Stimulated activated CD8-positive, alpha-beta memory T cell treated with anti-CD3 and anti-CD28 coated beads, Interleukin-7, amount 100 ng/mL, for 1 hour (primary cell): Measurements from ENCODE around the gene ANKLE2.
A peak's percentile ranks its signal among the peaks of the same experiment; 100 is the strongest.
"Not testable (repeated sequence)": the region's sequence is repeated elsewhere in the genome, so short reads cannot be mapped to it uniquely, and the experiment has no call there.

Experiments used
- DNase-seq, 2 donors: peaks; one replicate each; pipeline ENCODE4 v3.0.0-alpha.2; 2020; ENCODE audit warnings: low read depth in 2 of 2

ANKLE2 gene

DNA sequence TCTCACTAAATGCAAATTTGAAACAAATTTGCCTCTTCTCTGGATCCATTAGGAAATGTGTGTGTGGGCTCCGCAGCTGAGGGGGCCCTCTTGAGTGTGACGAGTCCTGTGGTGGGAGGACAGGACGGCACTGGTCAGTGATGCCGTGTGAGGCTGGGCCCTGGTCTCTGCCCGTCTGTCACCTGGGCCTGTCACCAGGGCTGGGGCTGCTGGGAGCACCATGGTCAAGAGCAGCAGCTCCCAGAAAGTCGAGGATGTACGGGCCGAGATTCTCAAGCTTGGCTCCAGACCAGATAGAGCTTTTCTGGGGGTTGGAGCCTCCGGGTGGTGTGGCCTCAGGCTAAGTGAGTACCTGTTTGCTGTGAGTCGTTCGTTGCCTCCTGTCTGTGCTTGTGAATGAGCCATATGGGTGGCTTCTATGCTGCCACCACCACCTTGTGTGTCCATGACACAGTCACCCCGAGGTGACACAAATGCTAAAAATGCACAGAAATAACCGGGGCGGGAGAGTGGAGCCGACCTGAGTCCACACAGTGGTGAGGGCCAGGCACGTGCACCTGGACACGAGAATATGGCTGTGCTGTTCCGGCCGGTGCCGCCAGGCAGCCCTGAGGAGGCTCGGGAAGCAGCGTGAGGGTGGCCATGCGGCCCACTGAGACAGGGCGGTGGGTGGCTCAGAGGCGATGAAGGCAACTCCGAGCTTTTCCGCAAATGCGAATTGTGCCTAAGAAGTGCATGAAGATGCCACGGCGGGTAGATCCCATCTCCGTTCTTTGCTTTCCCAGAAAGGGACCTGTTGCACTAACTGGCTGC lies 42.3 kb downstream of the ANKLE2 start:
- no peak for DNase-seq

DNA sequence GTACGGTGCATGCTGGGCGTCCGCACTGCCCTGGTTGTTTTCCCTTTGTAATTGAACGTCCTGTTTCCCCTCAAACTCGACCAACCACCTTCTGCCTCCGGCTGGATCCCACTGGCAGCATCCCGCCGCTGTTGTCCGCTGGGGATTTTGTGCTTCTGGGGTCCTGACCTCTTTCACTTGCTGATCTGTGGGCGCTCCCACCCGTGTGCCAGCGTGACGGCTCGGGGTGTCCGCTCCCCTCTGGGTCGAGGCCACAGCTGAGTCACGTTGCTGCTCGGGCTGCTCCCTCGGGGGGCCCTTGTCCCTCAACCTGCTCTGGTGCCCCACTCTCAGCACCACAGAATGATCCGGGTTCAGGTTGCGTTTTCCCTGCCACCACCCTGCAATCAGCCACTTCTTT lies 43.0 kb downstream of the ANKLE2 start:
- DNase-seq, result no peak

- DNase-seq, result no peak
These were observed 43.9 kb downstream of the ANKLE2 start for GRCh38 chr12:132717531-132718387.

DNA sequence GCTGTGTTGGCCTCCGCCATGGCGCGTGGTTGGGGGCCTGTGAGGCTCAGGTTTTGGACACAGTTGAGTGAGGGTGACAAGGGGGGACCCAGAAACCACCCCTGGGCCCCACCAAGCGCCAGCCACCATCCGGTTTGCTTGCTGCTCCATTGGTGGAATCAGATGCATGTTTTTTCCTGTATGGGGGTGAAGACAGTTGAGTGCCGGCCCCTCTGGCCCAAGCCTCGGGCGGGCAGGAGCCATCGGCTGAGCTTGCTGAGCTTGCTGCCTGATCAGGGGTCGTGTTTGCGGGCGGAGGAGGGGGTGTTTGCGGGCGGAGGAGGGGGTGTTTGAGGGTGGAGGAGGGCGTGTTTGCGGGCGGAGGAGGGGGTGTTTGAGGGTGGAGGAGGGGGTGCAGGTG lies 44.6 kb downstream of the ANKLE2 start:
- no peak for DNase-seq

- no peak for DNase-seq
These were observed 45.3 kb downstream of the ANKLE2 start for GRCh38 chr12:132716356-132716755.

DNA sequence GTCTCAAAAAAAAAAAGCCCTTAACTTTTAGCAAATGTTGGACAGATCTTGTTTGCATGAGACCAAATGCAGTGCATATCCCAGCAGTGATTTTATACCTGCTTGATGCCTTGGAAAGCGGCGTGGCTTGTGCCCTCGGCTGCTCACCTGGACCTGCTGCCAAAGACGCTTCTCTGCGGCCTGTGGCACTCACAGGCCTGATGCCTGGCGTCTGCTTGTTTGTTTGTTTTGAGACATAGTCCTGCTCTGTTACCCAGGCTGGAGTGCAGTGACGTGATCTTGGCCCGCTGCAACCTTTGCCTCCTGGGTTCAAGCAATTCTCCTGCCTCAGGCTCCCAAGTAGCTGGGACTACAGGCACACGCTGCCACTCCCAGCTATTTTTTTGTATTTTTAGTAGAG lies 45.8 kb downstream of the ANKLE2 start:
- no peak for DNase-seq

DNA sequence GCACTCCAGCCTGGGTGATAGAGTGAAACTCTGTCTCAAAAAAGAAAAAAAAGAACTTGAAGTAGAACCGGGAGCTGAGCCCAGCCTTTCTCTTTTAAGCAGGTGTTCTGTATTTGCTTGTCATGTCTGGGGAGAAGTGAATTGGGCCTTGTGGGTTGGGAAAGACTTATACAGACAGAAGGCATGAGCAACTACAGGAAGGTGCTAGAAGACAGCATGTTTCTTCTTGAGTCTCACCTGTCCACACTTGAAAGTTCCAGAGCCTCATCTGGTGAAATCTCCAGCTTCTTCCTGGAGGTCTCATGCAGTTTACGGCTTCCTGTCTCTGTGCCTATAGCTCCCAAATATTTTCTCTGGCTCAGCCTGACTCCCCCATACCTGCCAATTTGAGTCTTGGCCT lies 48.5 kb downstream of the ANKLE2 start:
- no peak for DNase-seq

- no peak for DNase-seq
These were observed 50.4 kb downstream of the ANKLE2 start for GRCh38 chr12:132711080-132711843.

DNA sequence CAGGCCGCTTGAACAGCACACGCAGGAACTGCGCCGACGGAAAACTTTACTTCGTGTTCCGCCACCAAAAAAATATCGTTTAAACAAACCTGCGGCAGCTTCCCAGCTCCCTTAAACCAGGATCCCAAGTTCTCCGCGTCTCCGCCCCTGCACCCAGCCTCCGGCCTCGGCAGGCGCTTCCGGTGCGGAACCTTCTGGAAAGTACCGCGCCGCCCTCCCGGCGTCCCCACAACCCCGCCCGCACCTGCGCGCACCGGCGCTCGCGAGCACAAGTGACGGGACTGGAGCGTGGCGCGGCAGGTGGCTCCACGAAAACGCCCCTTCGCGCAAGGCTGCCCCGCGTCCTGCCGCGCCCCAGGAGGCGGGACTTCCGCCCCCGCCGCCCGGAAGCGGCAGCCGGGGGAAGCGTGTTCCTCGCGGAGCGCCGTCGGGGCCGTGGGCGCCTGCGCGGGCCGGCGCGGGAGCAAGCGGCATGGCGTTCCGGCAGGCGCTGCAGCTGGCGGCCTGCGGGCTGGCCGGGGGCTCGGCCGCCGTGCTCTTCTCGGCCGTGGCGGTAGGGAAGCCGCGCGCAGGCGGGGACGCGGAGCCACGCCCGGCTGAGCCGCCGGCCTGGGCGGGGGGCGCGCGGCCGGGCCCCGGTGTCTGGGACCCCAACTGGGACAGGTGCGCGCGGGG lies 51.1 kb downstream of the ANKLE2 start, which contains the start of gene PGAM5:
Gene PGAM5, plus strand, starts transcription at position 438 of the 675 bp plus-strand sequence. Its CDS starts 35 bp downstream, at position 473.
- DNase-seq, result peak; percentile 76 to 79

DNA sequence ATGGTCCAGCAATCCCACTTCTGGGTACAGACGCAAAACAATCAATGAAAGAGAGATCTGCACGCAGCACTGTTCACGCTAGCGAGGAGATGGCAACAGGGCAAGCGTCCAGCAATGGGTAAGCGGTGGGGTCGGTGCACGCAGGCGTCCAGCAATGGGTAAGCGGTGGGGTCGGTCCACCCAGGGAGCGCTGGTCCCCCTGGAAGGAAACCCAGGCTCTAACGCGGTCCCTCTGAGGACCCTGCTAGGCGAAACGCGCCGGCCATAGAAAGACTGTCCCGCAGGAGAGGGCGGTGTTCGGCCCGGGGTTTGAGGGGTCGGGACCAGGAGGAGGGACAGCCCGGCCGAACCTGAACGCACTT lies 51.6 kb downstream of the ANKLE2 start:
- DNase-seq, result no peak

DNA sequence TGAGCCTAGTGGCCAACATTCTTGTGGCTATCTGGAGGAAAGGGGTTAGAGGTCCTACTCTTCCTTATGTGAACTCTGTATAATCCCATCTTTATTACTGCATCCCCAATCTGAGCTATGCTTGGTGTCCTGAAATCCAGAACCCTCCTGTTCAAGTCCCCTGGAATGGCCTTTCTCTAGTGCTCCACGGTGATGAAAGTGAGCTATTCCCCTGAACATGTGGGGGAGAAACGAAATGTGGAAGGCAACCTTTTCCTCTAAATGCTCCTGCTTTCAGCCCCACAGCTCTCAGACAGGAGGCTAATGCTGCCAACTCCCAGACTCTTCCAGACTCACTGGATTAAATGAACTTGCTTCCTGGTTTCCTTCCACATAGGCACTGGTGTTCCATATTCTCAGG lies 53.5 kb downstream of the ANKLE2 start:
- no peak for DNase-seq

DNA sequence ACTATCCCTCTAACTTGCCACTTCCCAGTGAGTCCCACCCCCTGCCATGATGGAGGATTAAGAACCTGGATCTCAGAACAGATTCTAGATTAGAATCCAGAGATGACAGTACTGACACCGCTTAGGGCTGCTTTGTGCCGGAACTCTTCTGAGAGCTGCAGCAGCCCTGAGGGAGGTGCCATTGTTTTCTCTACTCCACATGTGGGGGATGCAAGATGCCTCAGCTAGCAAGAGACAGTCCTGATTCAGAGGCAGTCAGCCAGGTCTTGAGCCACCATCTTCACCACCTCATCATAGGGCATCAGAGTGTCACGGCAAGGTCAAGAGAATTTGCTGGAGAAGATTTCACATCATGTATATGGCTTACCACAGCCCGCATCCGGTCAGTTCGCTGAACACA lies 54.4 kb downstream of the ANKLE2 start:
- DNase-seq, result no peak

DNA sequence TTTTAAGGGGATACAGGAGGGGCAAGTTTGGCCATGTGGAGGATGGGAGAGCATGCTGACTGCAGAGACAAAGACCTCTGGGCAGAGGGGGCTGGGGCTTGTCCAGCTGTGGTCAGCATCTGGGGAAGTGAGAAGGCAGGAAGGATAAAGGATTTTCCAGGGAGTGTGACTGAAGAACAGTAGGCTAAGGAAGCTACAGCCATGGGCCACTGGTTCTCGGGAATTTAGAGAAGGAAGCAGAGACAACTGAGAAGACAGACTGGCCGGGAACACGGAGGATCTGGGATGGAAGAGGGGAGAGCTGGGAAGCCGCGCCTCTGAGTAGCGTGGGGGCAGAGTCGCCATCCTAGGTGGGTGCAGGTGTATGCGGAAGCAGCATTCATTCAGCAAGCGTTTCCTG lies 58.0 kb downstream of the ANKLE2 start:
- DNase-seq, result no peak

DNA sequence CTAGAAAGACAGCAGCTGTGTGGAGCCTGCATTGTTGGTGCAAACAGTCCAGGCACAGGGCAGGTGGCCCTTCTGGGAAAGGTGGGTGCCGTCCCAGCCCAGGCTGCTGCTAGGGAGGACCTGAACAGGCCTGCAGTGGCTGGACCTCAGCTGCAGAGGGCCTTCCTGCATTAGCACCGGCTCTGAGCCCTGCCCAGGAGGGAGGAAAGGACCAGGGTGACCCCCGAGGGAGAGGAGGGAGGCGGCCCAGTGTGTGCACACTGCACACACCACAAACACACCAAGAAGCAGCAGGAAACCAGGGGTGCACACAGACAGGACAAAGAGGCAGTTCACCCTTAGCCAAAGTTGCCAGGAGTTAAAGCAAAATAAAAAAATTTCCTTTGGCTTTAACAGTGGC lies 59.0 kb downstream of the ANKLE2 start:
- DNase-seq, result no peak

GRCh38 chr12:132700212-132700822 lies 61.3 kb downstream of the ANKLE2 start:
- no peak for DNase-seq

- no peak for DNase-seq
These were observed 63.3 kb downstream of the ANKLE2 start for GRCh38 chr12:132698341-132698740.

GRCh38 chr12:132695431-132695830 lies 66.2 kb downstream of the ANKLE2 start:
- DNase-seq, result no peak

- DNase-seq, result not testable (repeated sequence)
These were observed 66.7 kb downstream of the ANKLE2 start for GRCh38 chr12:132694888-132695287.

DNA sequence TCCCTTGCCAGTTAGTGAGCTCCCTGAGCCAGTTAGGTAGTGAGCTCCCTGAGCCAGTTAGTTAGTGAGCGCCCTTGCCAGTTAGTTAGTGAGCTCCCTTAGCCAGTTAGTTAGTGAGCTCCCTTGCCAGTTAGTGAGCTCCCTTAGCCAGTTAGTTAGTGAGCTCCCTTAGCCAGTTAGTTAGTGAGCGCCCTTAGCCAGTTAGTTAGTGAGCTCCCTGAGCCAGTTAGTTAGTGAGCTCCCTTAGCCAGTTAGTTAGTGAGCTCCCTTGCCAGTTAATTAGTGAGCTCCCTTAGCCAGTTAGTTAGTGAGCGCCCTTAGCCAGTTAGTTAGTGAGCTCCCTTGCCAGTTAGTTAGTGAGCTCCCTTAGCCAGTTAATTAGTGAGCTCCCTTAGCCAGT lies 69.6 kb downstream of the ANKLE2 start:
- not testable (repeated sequence) for DNase-seq

- no peak for DNase-seq
These were observed 71.5 kb downstream of the ANKLE2 start for GRCh38 chr12:132690112-132690511.

DNA sequence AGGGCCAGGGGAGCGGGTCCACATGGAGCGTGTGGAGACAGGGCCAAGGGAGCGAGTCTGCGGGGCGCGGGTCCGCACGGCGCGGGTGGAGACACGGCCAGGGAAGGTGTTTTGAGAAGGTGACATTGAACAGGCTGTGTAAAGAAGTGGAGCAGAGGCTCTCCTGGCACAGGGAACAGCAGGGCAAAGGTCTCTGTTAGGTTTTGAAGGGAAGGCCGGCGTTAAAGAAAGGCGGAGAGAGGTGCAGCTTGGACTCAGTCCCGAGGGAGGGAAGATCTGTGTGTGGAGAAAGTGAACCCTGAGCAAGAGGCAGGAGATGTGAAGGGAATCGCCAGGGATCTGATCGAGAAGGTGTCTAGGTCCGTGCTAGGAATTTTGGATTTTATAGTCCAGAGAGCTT lies 72.4 kb downstream of the ANKLE2 start:
- DNase-seq, result no peak
